ENCODE data around the gene HIPK2. TPM values are rescaled to one million over a fixed set of nuclear protein-coding genes. Genes with fewer than 3 reads are reported as not detected.

The HIPK2 gene
- total RNA-seq, 6 experiments from 2014 or later = 48.5 to 68.0 (median 59.6) TPM

- Histone ChIP-seq H3K4me3 (no peak overlapping the region), H3K36me3 (no peaks in the 10 kb centered on the region), H3K4me1 (peaks cover 3 to 73% (median 22%) of the 10 kb centered on the region in 4 donors), H3K27me3 (no peaks in the 10 kb centered on the region), H3K27ac (peak overlapping the region in 1 of 3 donors; percentile 5), H3K9me3 (no peaks in the 10 kb centered on the region)
- DNase-seq = no peak
- no peak for ATAC-seq
- 79% methylated on average over 6 of the region's 7 CpGs for WGBS (ENCODE audit: insufficient coverage, low coverage, low lambda C conversion rate, missing lambda C conversion rate)
- TF ChIP-seq CTCF (IDR thresholded peaks at IDR 0.05) = no peak
- TF ChIP-seq POLR2A (IDR thresholded peaks at IDR 0.05) = no peak
- intact Hi-C loops (cut with DNase I) = no loop called here
These were observed 44.0 kb downstream of the HIPK2 start for GRCh38 chr7:139733751-139734150.

- Histone ChIP-seq H3K27me3 (no peaks in the 10 kb centered on the region), H3K4me3 (peak overlapping the region in 2 of 3 donors; percentile 12 to 30), H3K36me3 (no peaks in the 10 kb centered on the region), H3K4me1 (peaks cover 3 to 72% (median 21%) of the 10 kb centered on the region in 4 donors), H3K27ac (peak overlapping the region; percentile 25 to 78 (median 72)), H3K9me3 (no peaks in the 10 kb centered on the region)
- ATAC-seq = peak; percentile 37 to 60 (median 54)
- no peak for DNase-seq
- intact Hi-C loops (cut with DNase I) = no loop called here
- WGBS (ENCODE audit: insufficient coverage, low coverage, low lambda C conversion rate, missing lambda C conversion rate) = 83% methylated on average over 1 of the region's 2 CpGs
- TF ChIP-seq CTCF (IDR thresholded peaks at IDR 0.05) = no peak
These were observed 45.2 kb downstream of the HIPK2 start for GRCh38 chr7:139732471-139733167.

GRCh38 chr7:139731802-139732470 is 45.9 kb downstream of the HIPK2 start:
- H3K27me3 ChIP-seq = no peaks in the 10 kb centered on the region
- WGBS (ENCODE audit: insufficient coverage, low coverage, low lambda C conversion rate, missing lambda C conversion rate) = 15% methylated on average over 7 of the region's 9 CpGs
- H3K36me3 ChIP-seq = no peaks in the 10 kb centered on the region
- DNase-seq = peak; percentile 86 to 93 (median 86)
- peak overlapping the region in 2 of 3 donors; percentile 12 to 30 for H3K4me3 ChIP-seq
- H3K4me1 ChIP-seq = peaks cover 3 to 72% (median 24%) of the 10 kb centered on the region in 4 donors
- intact Hi-C loops (cut with DNase I) = no loop called here
- H3K27ac ChIP-seq = peak overlapping the region; percentile 25 to 78 (median 72)
- no peaks in the 10 kb centered on the region for H3K9me3 ChIP-seq
- peak; percentile 69 to 90 (median 83) for ATAC-seq
- peak; percentile 17 for TF ChIP-seq POLR2A (IDR thresholded peaks at IDR 0.05)
- no peak for TF ChIP-seq CTCF (IDR thresholded peaks at IDR 0.05)

- H3K27me3 ChIP-seq = no peaks in the 10 kb centered on the region
- no peaks in the 10 kb centered on the region for H3K9me3 ChIP-seq
- ATAC-seq = peak; percentile 26 to 34 (median 29)
- H3K36me3 ChIP-seq = no peaks in the 10 kb centered on the region
- DNase-seq = peak in 2 of 3 donors; percentile 62 to 71
- TF ChIP-seq POLR2A (IDR thresholded peaks at IDR 0.05) = peak; percentile 38
- no peak for TF ChIP-seq CTCF (IDR thresholded peaks at IDR 0.05)
- peak overlapping the region; percentile 25 to 78 (median 72) for H3K27ac ChIP-seq
- WGBS (ENCODE audit: insufficient coverage, low coverage, low lambda C conversion rate, missing lambda C conversion rate) = 25% methylated on average over 14 of the region's 15 CpGs
- intact Hi-C loops (cut with DNase I) = no loop called here
- H3K4me3 ChIP-seq = no peak overlapping the region
- peaks cover 3 to 79% (median 30%) of the 10 kb centered on the region in 4 donors for H3K4me1 ChIP-seq
These were observed 46.8 kb downstream of the HIPK2 start for GRCh38 chr7:139730746-139731612.
